Liver (tissue), 3 donors: Measurements from ENCODE around the gene P4HA2.

Source experiments
- FOXA1 ChIP-seq: IDR thresholded peaks from 2 replicates; pipeline ENCODE4 v1.6.1; 2016; ENCODE audit warnings: antibody characterized with exemption
- GABPA ChIP-seq, 2 donors: IDR thresholded peaks in 1 of 2; conservative IDR thresholded peaks in 1 of 2; 2 replicates each; pipeline ENCODE4 v1.6.1; 2016; ENCODE audit warnings: antibody characterized with exemption in 2 of 2, mild to moderate bottlenecking in 1 of 2, moderate library complexity in 1 of 2
- HNF4A ChIP-seq, 2 donors: conservative IDR thresholded peaks; 2 replicates each; pipeline ENCODE4 v1.6.1; 2016; ENCODE audit warnings: antibody characterized with exemption in 2 of 2, mild to moderate bottlenecking in 2 of 2
- JUND ChIP-seq, 2 donors: IDR thresholded peaks; 2 replicates each; pipeline ENCODE4 v1.6.1; 2016; ENCODE audit warnings: antibody characterized with exemption in 2 of 2
- NR2F2 ChIP-seq: IDR thresholded peaks from 2 replicates; pipeline ENCODE4 v1.6.1; 2016; ENCODE audit warnings: antibody characterized with exemption
- RAD21 ChIP-seq, 2 donors: IDR thresholded peaks; 2 replicates each; pipeline ENCODE4 v1.6.1; 2016; ENCODE audit warnings: antibody characterized with exemption in 2 of 2, mild to moderate bottlenecking in 2 of 2
- SP1 ChIP-seq: IDR thresholded peaks from 2 replicates; pipeline ENCODE4 v1.6.1; 2018; ENCODE audit warnings: antibody characterized with exemption, mild to moderate bottlenecking
- TAF1 ChIP-seq: conservative IDR thresholded peaks from 2 replicates; pipeline ENCODE4 v1.6.1; 2016; ENCODE audit warnings: antibody characterized with exemption, mild to moderate bottlenecking
- TF ChIP-seq, protein P1 (sequence below): fragments of 150-350 bp; IDR thresholded peaks from 2 replicates; pipeline ENCODE4 v1.5.1; 2017; ENCODE audit warnings: improper control_type of control experiment, low read depth, low read length; ENCODE audit not compliant: missing input control
- TF ChIP-seq, protein P2 (sequence below): IDR thresholded peaks from 2 replicates; pipeline ENCODE4 v1.6.1; 2016; ENCODE audit warnings: antibody characterized with exemption
- TF ChIP-seq, protein P3 (sequence below): IDR thresholded peaks from 2 replicates; pipeline ENCODE4 v1.6.1; 2016; ENCODE audit warnings: antibody characterized with exemption
- donor health status: healthy.
- donor health status: healthy.

DNA sequence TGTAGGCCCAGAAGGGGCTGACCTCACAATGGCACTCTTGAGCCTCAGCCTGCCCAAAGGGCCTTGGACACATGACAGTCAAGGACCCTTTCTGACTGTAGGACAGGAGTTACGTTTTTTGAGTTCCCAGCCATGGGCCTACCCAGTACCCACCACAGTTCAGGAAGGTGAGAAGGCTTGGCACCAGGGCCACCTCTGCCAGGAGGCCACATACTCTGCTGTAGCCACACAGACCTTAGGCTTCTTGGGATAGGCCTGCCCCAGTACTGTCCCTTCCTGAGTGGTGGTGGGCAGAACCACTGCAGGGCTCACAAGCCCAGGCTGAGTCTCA, 42.6 kb upstream of the P4HA2 start:
- TF ChIP-seq HNF4A (conservative IDR thresholded peaks at IDR 0.05) (no peak), NR2F2 (no peak), FOXA1 (no peak), TAF1 (no peak), RAD21 (IDR thresholded peaks at IDR 0.05) (no peak), JUND (IDR thresholded peaks at IDR 0.05) (no peak), SP1 (no peak), GABPA (IDR thresholded peaks at IDR 0.05 in 1 of 2, conservative IDR thresholded peaks at IDR 0.05 in 1 of 2) (no peak)
- TF ChIP-seq, protein P1, sequence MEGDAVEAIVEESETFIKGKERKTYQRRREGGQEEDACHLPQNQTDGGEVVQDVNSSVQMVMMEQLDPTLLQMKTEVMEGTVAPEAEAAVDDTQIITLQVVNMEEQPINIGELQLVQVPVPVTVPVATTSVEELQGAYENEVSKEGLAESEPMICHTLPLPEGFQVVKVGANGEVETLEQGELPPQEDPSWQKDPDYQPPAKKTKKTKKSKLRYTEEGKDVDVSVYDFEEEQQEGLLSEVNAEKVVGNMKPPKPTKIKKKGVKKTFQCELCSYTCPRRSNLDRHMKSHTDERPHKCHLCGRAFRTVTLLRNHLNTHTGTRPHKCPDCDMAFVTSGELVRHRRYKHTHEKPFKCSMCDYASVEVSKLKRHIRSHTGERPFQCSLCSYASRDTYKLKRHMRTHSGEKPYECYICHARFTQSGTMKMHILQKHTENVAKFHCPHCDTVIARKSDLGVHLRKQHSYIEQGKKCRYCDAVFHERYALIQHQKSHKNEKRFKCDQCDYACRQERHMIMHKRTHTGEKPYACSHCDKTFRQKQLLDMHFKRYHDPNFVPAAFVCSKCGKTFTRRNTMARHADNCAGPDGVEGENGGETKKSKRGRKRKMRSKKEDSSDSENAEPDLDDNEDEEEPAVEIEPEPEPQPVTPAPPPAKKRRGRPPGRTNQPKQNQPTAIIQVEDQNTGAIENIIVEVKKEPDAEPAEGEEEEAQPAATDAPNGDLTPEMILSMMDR, result no peak
- TF ChIP-seq, protein P2, sequence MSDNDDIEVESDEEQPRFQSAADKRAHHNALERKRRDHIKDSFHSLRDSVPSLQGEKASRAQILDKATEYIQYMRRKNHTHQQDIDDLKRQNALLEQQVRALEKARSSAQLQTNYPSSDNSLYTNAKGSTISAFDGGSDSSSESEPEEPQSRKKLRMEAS, result no peak
- TF ChIP-seq, protein P3, sequence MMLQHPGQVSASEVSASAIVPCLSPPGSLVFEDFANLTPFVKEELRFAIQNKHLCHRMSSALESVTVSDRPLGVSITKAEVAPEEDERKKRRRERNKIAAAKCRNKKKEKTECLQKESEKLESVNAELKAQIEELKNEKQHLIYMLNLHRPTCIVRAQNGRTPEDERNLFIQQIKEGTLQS, result no peak
